Naive B cell (primary cell): ENCODE measurements around the gene CITED2. TPM values are rescaled to one million over a fixed set of nuclear protein-coding genes. Genes with fewer than 3 reads are reported as not detected.

Experiments used
- ATAC-seq, 2 donors: fragments of 150-1000 bp; cut with Tn5 transposase; 2 replicates each; pipeline ENCODE4 v1.10.0; 2021; ENCODE audit warnings: low read depth in 2 of 2, mild to moderate bottlenecking in 2 of 2, moderate library complexity in 2 of 2
- DNase-seq: peaks from one replicate; pipeline ENCODE4 v3.0.0; 2022
- H3K27ac Mint-ChIP-seq, 6 donors: one replicate each; pipeline ENCODE4 v1.8.0; 2020 to 2022; ENCODE audit warnings: mild to moderate bottlenecking in 6 of 6, mixed read lengths in 6 of 6, moderate library complexity in 5 of 6, inconsistent platforms in 2 of 6
- H3K27me3 Mint-ChIP-seq, 3 donors: one replicate each; pipeline ENCODE4 v1.8.0; 2021 to 2022; ENCODE audit warnings: mixed read lengths in 3 of 3, mild to moderate bottlenecking in 1 of 3
- H3K36me3 Mint-ChIP-seq, 2 donors: one replicate each; pipeline ENCODE4 v1.8.0; 2020 to 2022; ENCODE audit warnings: mixed read lengths in 2 of 2, inconsistent platforms in 1 of 2, mild to moderate bottlenecking in 1 of 2
- H3K4me1 Mint-ChIP-seq, 3 donors: one replicate each; pipeline ENCODE4 v1.8.0; 2020 to 2022; ENCODE audit warnings: mixed read lengths in 3 of 3, inconsistent platforms in 1 of 3, mild to moderate bottlenecking in 1 of 3, moderate library complexity in 1 of 3
- H3K4me3 Mint-ChIP-seq, 8 donors: one replicate each; pipeline ENCODE4 v1.8.0; 2020 to 2022; ENCODE audit warnings: mild to moderate bottlenecking in 8 of 8, mixed read lengths in 8 of 8, moderate library complexity in 8 of 8, inconsistent platforms in 2 of 8
- H3K9me3 Mint-ChIP-seq, 7 donors: one replicate each; pipeline ENCODE4 v1.8.0; 2020 to 2022; ENCODE audit warnings: mixed read lengths in 7 of 7, mild to moderate bottlenecking in 5 of 7, inconsistent platforms in 2 of 7, moderate library complexity in 1 of 7
- polyA plus RNA-seq, 6 donors: library from polyadenylated mRNA; unstranded; fragments of 300-500 nt; fragmentation: Illumina TruSeq; gene quantifications; one replicate each; pipeline ENCODE4 v1.2.3, GENCODE V29; 2021; ENCODE audit warnings: low read depth in 6 of 6

The CITED2 gene
- polyA plus RNA-seq, 6 donors from 2014 or later = 6.0 to 19.3 (median 16.5) TPM

- Mint-ChIP-seq H3K27ac (peak overlapping the region in 2 of 6 donors; percentile 12 to 62), H3K4me3 (peak overlapping the region in 1 of 8 donors; percentile 6), H3K27me3 (no peaks in the 10 kb centered on the region), H3K4me1 (peaks cover 26 to 49% (median 26%) of the 10 kb centered on the region in 3 donors), H3K9me3 (peaks cover 0 to 6% (median 0%) of the 10 kb centered on the region in 7 donors), H3K36me3 (peaks cover 6 to 7% of the 10 kb centered on the region in 2 donors)
- ATAC-seq (no peak), DNase-seq (no peak)
Measured at GRCh38 chr6:139327038-139327437, 47.4 kb downstream of the CITED2 start.

DNA sequence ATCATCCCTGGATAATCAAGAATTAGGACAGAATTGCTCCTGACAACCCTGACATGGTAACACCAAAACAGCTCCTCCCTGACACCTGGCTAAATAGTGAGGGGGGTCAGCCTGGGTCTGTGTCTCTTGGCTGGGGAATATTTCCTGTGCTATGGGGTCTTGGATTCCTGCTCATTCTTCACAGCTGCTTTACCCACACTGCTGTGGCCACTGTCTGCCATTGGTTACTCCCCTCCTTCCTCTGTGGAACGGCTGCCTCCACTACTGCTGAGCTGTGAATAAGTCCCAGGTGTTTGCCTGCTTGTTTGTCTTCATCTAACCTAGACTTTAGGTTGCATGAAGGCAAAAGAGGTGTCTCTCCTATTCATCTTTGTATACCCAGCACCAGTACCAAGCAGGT lies 48.8 kb downstream of the CITED2 start:
- Mint-ChIP-seq H3K27me3 (no peaks in the 10 kb centered on the region), H3K27ac (peak overlapping the region in 2 of 6 donors; percentile 47 to 89), H3K9me3 (peaks cover 0 to 6% (median 0%) of the 10 kb centered on the region in 7 donors), H3K4me3 (peak overlapping the region in 6 of 8 donors; percentile 22 to 71 (median 58)), H3K4me1 (peaks cover 26 to 49% (median 26%) of the 10 kb centered on the region in 3 donors), H3K36me3 (peaks cover 6 to 7% of the 10 kb centered on the region in 2 donors)
- ATAC-seq (no peak), DNase-seq (no peak)

GRCh38 chr6:139325125-139325524 lies 49.3 kb downstream of the CITED2 start:
- peak overlapping the region in 4 of 6 donors; percentile 16 to 81 (median 66) for H3K27ac Mint-ChIP-seq
- ATAC-seq = peak; percentile 45 to 62
- H3K36me3 Mint-ChIP-seq = peaks cover 6 to 7% of the 10 kb centered on the region in 2 donors
- H3K4me1 Mint-ChIP-seq = peaks cover 26 to 49% (median 26%) of the 10 kb centered on the region in 3 donors
- peak; percentile 58 for DNase-seq
- H3K4me3 Mint-ChIP-seq = peak overlapping the region in 5 of 8 donors; percentile 43 to 69 (median 55)
- H3K9me3 Mint-ChIP-seq = peaks cover 0 to 6% (median 0%) of the 10 kb centered on the region in 7 donors
- no peaks in the 10 kb centered on the region for H3K27me3 Mint-ChIP-seq

DNA sequence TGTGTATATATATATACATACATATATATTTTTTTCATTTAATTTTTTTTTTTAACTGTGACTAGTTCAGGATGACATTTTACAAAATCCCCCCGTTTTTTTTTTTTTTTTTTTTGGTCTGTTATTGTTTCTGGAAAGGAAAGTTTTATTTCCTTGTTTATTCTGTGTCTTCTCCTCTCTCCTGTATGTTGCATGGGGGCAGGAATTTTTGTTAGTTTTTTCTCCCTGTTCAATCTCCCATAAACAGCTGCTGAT lies 50.2 kb downstream of the CITED2 start:
- Mint-ChIP-seq H3K4me1 (peaks cover 26 to 49% (median 26%) of the 10 kb centered on the region in 3 donors), H3K27me3 (no peaks in the 10 kb centered on the region), H3K9me3 (peaks cover 0 to 6% (median 0%) of the 10 kb centered on the region in 7 donors), H3K27ac (peak overlapping the region in 4 of 6 donors; percentile 89 to 99 (median 96)), H3K36me3 (peaks cover 6 to 7% of the 10 kb centered on the region in 2 donors), H3K4me3 (peak overlapping the region; percentile 79 to 97 (median 92))
- ATAC-seq (no peak), DNase-seq (no peak)

GRCh38 chr6:139323511-139324300 lies 50.7 kb downstream of the CITED2 start:
- peaks cover 6 to 7% of the 10 kb centered on the region in 2 donors for H3K36me3 Mint-ChIP-seq
- DNase-seq = peak; percentile 74
- H3K27ac Mint-ChIP-seq = peak overlapping the region; percentile 92 to 99 (median 96)
- peak; percentile 75 to 79 for ATAC-seq
- H3K4me1 Mint-ChIP-seq = peaks cover 26 to 49% (median 26%) of the 10 kb centered on the region in 3 donors
- H3K9me3 Mint-ChIP-seq = peaks cover 0 to 6% (median 0%) of the 10 kb centered on the region in 7 donors
- no peaks in the 10 kb centered on the region for H3K27me3 Mint-ChIP-seq
- peak overlapping the region; percentile 79 to 97 (median 92) for H3K4me3 Mint-ChIP-seq

Other genes with a start within 250 kb of the CITED2 start
- gene HECA, start 239.6 kb downstream of the CITED2 start, polyA plus RNA-seq = 1 to 10 TPM; 4.0 to 6.2 (median 4.6) TPM
- 1 to 10 TPM in 2 of 6 donors, under 1 TPM in 4; 0.35 to 2.1 (median 0.74) TPM for gene TXLNB, start 82.7 kb downstream of the CITED2 start, polyA plus RNA-seq